ENCODE data around the gene TFF1. TPM values are rescaled to one million over a fixed set of nuclear protein-coding genes. Genes with fewer than 3 reads are reported as not detected.

Gene TFF1
- total and polyA plus RNA-seq, 2 of the 4 experiments (the other 2 are of a cell fraction), result not detected

GRCh38 chr21:42377951-42378340, 11.6 kb upstream of the TFF1 start:
- dilution Hi-C loops (cut with HindIII; ENCODE audit: low sequenced_read_pairs, unreplicated experiment), result no loop called here
- Histone ChIP-seq H4K8ac (ENCODE audit: low read depth in 2 of 2, low read length in 2 of 2) (no peak overlapping the region), H3K56ac (ENCODE audit: extremely low read depth, insufficient read depth, low read length) (no peak overlapping the region), H2BK15ac (ENCODE audit: low read depth, low read length) (no peak overlapping the region), H4K91ac (ENCODE audit: insufficient read depth, low read depth, low read length) (no peak overlapping the region), H3K4me2 (ENCODE audit: low read depth, low read length) (no peak overlapping the region), H4K5ac (ENCODE audit: low read depth, low read length) (no peak overlapping the region), H3K23ac (ENCODE audit: low read depth, low read length) (no peak overlapping the region), H3K9me1 (ENCODE audit: insufficient read depth, low read length) (no peaks in the 10 kb centered on the region), H3K4me1 (ENCODE audit: control insufficient read depth, insufficient read depth, low read length) (no peaks in the 10 kb centered on the region), H3K4ac (ENCODE audit: low read depth, low read length) (no peak overlapping the region), H3K9ac (ENCODE audit: low read depth, low read length) (no peak overlapping the region), H3K27ac (ENCODE audit: insufficient read depth, low read length) (no peak overlapping the region), H2AK5ac (ENCODE audit: low read depth, low read length) (no peak overlapping the region), H2BK20ac (ENCODE audit: low read depth, low read length) (no peak overlapping the region), H3K27me3 (ENCODE audit: control insufficient read depth, insufficient read depth, low read length) (peaks cover 29% of the 10 kb centered on the region; the same call in 1 of the 2 replicates), H2AK9ac (replicated peaks; ENCODE audit: low read depth, low read length, poor library complexity) (no peak overlapping the region), H3K4me3 (ENCODE audit: insufficient read depth, low read depth, low read length) (no peak overlapping the region), H3K79me1 (ENCODE audit: low read depth in 1 of 2, low read length in 2 of 2) (no peaks in the 10 kb centered on the region), H3K9me3 (ENCODE audit: control insufficient read depth, insufficient read depth, low read length) (peaks cover 3% of the 10 kb centered on the region; the same call in 1 of the 2 replicates), H3K14ac (replicated peaks; ENCODE audit: low read depth, low read length) (no peak overlapping the region), H3K36me3 (ENCODE audit: control insufficient read depth, insufficient read depth, low read length) (no peaks in the 10 kb centered on the region), H2AFZ (replicated peaks; ENCODE audit: low read length, poor library complexity) (no peak overlapping the region), H2BK120ac (ENCODE audit: low read depth, low read length) (no peak overlapping the region), H3K18ac (ENCODE audit: low read depth, low read length) (no peak overlapping the region), H2BK5ac (ENCODE audit: low read depth, low read length, poor library complexity, severe bottlenecking) (no peak overlapping the region), H4K20me1 (ENCODE audit: insufficient read depth, low read length) (no peaks in the 10 kb centered on the region)
- in situ Hi-C loops (cut with MboI; ENCODE audit: low sequenced_read_pairs), result no loop called here
- ChIA-PET POLR2A (ENCODE audit: unreplicated experiment) (no interaction called here), CTCF (no interaction called here)
- no peak for TF ChIP-seq MXI1 (IDR thresholded peaks at IDR 0.05; ENCODE audit: borderline replicate concordance, low read depth, low read length)
- no peak for TF ChIP-seq BHLHE40 (IDR thresholded peaks at IDR 0.05; ENCODE audit: low read depth, low read length)
- no peak for TF ChIP-seq CEBPB (IDR thresholded peaks at IDR 0.05; ENCODE audit: low read depth, low read length)
- TF ChIP-seq ELK1 (IDR thresholded peaks at IDR 0.05; ENCODE audit: borderline replicate concordance, low read depth, low read length), result no peak
- TF ChIP-seq FOS (IDR thresholded peaks at IDR 0.05; ENCODE audit: low read depth, low read length), result no peak
- TF ChIP-seq RCOR1 (IDR thresholded peaks at IDR 0.05; ENCODE audit: insufficient replicate concordance, low read length), result no peak
- no peak for TF ChIP-seq RAD21 (IDR thresholded peaks at IDR 0.05; ENCODE audit: low read length)
- no peak for TF ChIP-seq MAFK (IDR thresholded peaks at IDR 0.05; ENCODE audit: low read depth, low read length)
- TF ChIP-seq NFE2L2 (IDR thresholded peaks at IDR 0.05; ENCODE audit: low read depth, low read length), result no peak
- TF ChIP-seq MAZ (IDR thresholded peaks at IDR 0.05; ENCODE audit: borderline replicate concordance, low read depth, low read length), result no peak
- TF ChIP-seq CHD1 (IDR thresholded peaks at IDR 0.05; ENCODE audit: low read depth, low read length), result no peak
- TF ChIP-seq POLR2A (IDR thresholded peaks at IDR 0.05; ENCODE audit: low read depth, low read length), result no peak
- intact Hi-C loops (cut with micrococcal nuclease), result no loop called here
- ATAC-seq (ENCODE audit: low read depth), result no peak
- DNase-seq, result no peak
- no CpG with 5 or more reads among the region's 5 CpGs for WGBS, 2 experiments (ENCODE audit: extremely low coverage in 2 of 2, insufficient read length in 1 of 2)
- no TSS peak for BruUV-seq (replicated peaks)
